Lung (tissue), 12 donors: ENCODE measurements around the gene CRELD2. TPM values are rescaled to one million over a fixed set of nuclear protein-coding genes. Genes with fewer than 3 reads are reported as not detected.

Experiments
- ATAC-seq: fragments of 200-7000 bp; cut with Tn5 transposase; one replicate; pipeline ENCODE4 v1.9.1; 2020; ENCODE audit warnings: moderate number of reproducible peaks; ENCODE audit not compliant: insufficient read depth, low FRiP score
- DNase-seq, 3 donors: peaks; one replicate each; pipeline ENCODE4 v3.0.0-alpha.2; 2013 to 2017
- H3K27ac ChIP-seq, 2 donors: one replicate each; pipeline ENCODE4 v1.5.1; 2013; ENCODE audit warnings: mild to moderate bottlenecking in 2 of 2, moderate library complexity in 2 of 2, control low read depth in 1 of 2, inconsistent platforms in 1 of 2, low read depth in 1 of 2, low read length in 1 of 2
- H3K27me3 ChIP-seq, 3 donors: one replicate each; pipeline ENCODE4 v1.5.1; 2013; ENCODE audit warnings: low read length in 2 of 3; ENCODE audit not compliant: control insufficient read depth in 3 of 3, insufficient read depth in 3 of 3
- H3K36me3 ChIP-seq, 4 donors: one replicate each; pipeline ENCODE4 v1.5.1; 2013; ENCODE audit warnings: low read length in 4 of 4, mild to moderate bottlenecking in 1 of 4, moderate library complexity in 1 of 4; ENCODE audit not compliant: control insufficient read depth in 4 of 4, insufficient read depth in 4 of 4
- H3K4me1 ChIP-seq, 5 donors: one replicate each; pipeline ENCODE4 v1.5.1; 2013; ENCODE audit warnings: low read length in 5 of 5, mild to moderate bottlenecking in 2 of 5, moderate library complexity in 1 of 5; ENCODE audit not compliant: control insufficient read depth in 5 of 5, insufficient read depth in 5 of 5
- H3K4me3 ChIP-seq: one replicate; pipeline ENCODE4 v1.5.1; 2013; ENCODE audit warnings: mild to moderate bottlenecking, control low read depth, moderate library complexity
- H3K9ac ChIP-seq, 2 donors: one replicate each; pipeline ENCODE4 v1.5.1; 2013; ENCODE audit warnings: low read length in 2 of 2, control low read depth in 1 of 2; ENCODE audit not compliant: insufficient read depth in 1 of 2
- H3K9me3 ChIP-seq, 4 donors: one replicate each; pipeline ENCODE4 v1.5.1; 2013; ENCODE audit warnings: low read length in 3 of 4, mild to moderate bottlenecking in 1 of 4, moderate library complexity in 1 of 4; ENCODE audit not compliant: control insufficient read depth in 4 of 4, insufficient read depth in 3 of 4
- CTCF ChIP-seq: IDR thresholded peaks from 2 replicates; pipeline ENCODE4 v1.5.1; 2012; ENCODE audit warnings: mild to moderate bottlenecking; ENCODE audit errors: control extremely low read depth, extremely low read depth
- WGBS, 2 donors: extraction: QIAGEN DNeasy Blood & Tissue Kit; methylation state at CpG; one replicate each; pipeline ENCODE4 v1.1.7; 2013; 5-methylcytosine and 5-hydroxymethylcytosine counted together
- polyA plus RNA-seq, 2 donors: library from polyadenylated mRNA; stranded (reverse); fragments of 200-250 nt; gene quantifications; one replicate each; pipeline ENCODE4 v1.2.1, GENCODE V29; 2013
- total RNA-seq, 2 donors: library from RNA; depleted of rRNA in 1 of 2; stranded (reverse); fragments of >200 nt in 1 of 2; gene quantifications; one replicate each; pipeline ENCODE4 v1.2.1, GENCODE V29; 2014 to 2021
- donor health status: control.
- donor health status: control.
- donor health status: Bipolar disorder and iron deficiency.
- donor health status: healthy.
- donor health status: DM: yes; HTN: yes; CAD: no.

Gene CRELD2
- total and polyA plus RNA-seq, 4 donors, result 18.7 to 110 (median 71.9) TPM

- Histone ChIP-seq H3K4me1 (no peaks in the 10 kb centered on the region), H3K9ac (no peak overlapping the region), H3K4me3 (no peak overlapping the region), H3K9me3 (no peaks in the 10 kb centered on the region), H3K36me3 (peaks cover 0 to 47% (median 23%) of the 10 kb centered on the region in 4 donors), H3K27me3 (no peaks in the 10 kb centered on the region), H3K27ac (no peak overlapping the region)
- TF ChIP-seq CTCF, result no peak
- 94 to 95% methylated on average over 27 of the region's 27 CpGs for WGBS, 2 donors
- DNase-seq (no peak), ATAC-seq (no peak)
These were observed 7.9 kb upstream of the CRELD2 start for GRCh38 chr22:49910229-49911155.

GRCh38 chr22:49911881-49912625 is 6.4 kb upstream of the CRELD2 start:
- Histone ChIP-seq H3K9ac (no peak overlapping the region), H3K9me3 (no peaks in the 10 kb centered on the region), H3K36me3 (peaks cover 0 to 41% (median 20%) of the 10 kb centered on the region in 4 donors), H3K4me1 (peaks cover 0 to 5% (median 0%) of the 10 kb centered on the region in 5 donors), H3K27me3 (no peaks in the 10 kb centered on the region), H3K27ac (no peak overlapping the region), H3K4me3 (no peak overlapping the region)
- ATAC-seq (no peak), DNase-seq (no peak)
- no peak for TF ChIP-seq CTCF
- WGBS, 2 donors, result 93 to 94% methylated on average over 30 of the region's 30 CpGs

- Histone ChIP-seq H3K4me1 (peaks cover 0 to 6% (median 0%) of the 10 kb centered on the region in 5 donors), H3K27me3 (no peaks in the 10 kb centered on the region), H3K36me3 (peaks cover 0 to 33% (median 14%) of the 10 kb centered on the region in 4 donors), H3K4me3 (no peak overlapping the region), H3K9me3 (no peaks in the 10 kb centered on the region), H3K9ac (no peak overlapping the region), H3K27ac (no peak overlapping the region)
- TF ChIP-seq CTCF, result no peak
- WGBS, 2 donors, result 96 to 97% methylated on average over 14 of the region's 14 CpGs
- DNase-seq (no peak), ATAC-seq (no peak)
These were observed 5.4 kb upstream of the CRELD2 start for GRCh38 chr22:49913026-49913425.
